Heart right ventricle (tissue), 16 donors: Measurements from ENCODE around the gene CHID1. TPM values are rescaled to one million over a fixed set of nuclear protein-coding genes. Genes with fewer than 3 reads are reported as not detected.
A peak's percentile ranks its signal among the peaks of the same experiment; 100 is the strongest.

Experiments
- ATAC-seq, 8 donors: fragments of 200-7000 bp; cut with Tn5 transposase; one replicate each; pipeline ENCODE4 v1.9.1; 2020; ENCODE audit warnings: mild to moderate bottlenecking in 8 of 8, moderate library complexity in 8 of 8, moderate number of reproducible peaks in 1 of 8
- DNase-seq, 2 donors: peaks; one replicate each; pipeline ENCODE4 v3.0.0-alpha.2; 2020
- H3K27ac ChIP-seq, 10 donors: fragments of 200-600 bp; sonication (generic) in 2 of 10; one replicate each; pipeline versions ENCODE4 v1.5.0 to v1.8.0; 2020 to 2022; ENCODE audit warnings: mild to moderate bottlenecking in 3 of 10
- H3K27me3 ChIP-seq, 7 donors: fragments of 200-600 bp; one replicate each; pipeline ENCODE4 v1.8.0; 2021 to 2022; ENCODE audit warnings: mild to moderate bottlenecking in 2 of 7
- H3K36me3 ChIP-seq, 9 donors: fragments of 200-600 bp; sonication (generic) in 1 of 9; one replicate each; pipeline versions ENCODE4 v1.5.0 to v1.8.0; 2020 to 2022; ENCODE audit warnings: mild to moderate bottlenecking in 2 of 9
- H3K4me1 ChIP-seq, 9 donors: fragments of 200-600 bp; sonication (generic) in 1 of 9; one replicate each; pipeline versions ENCODE4 v1.5.0 to v1.8.0; 2020 to 2022; ENCODE audit warnings: mild to moderate bottlenecking in 4 of 9
- H3K4me3 ChIP-seq, 10 donors: fragments of 200-600 bp; sonication (generic) in 2 of 10; one replicate each; pipeline versions ENCODE4 v1.5.0 to v1.8.0; 2020 to 2022; ENCODE audit warnings: mild to moderate bottlenecking in 7 of 10, moderate library complexity in 2 of 10
- H3K9me3 ChIP-seq, 11 donors: fragments of 200-600 bp in 10 of 11; sonication (generic) in 2 of 11; one replicate each; pipeline versions ENCODE4 v1.5.0 to v1.8.0; 2013 to 2022; ENCODE audit warnings: mild to moderate bottlenecking in 2 of 11, control low read depth in 1 of 11, moderate library complexity in 1 of 11
- WGBS, 2 donors: extraction: QIAGEN DNeasy Blood & Tissue Kit; methylation state at CpG; one replicate each; pipeline ENCODE4 v1.1.7; 2013; ENCODE audit warnings: inconsistent platforms in 1 of 2; 5-methylcytosine and 5-hydroxymethylcytosine counted together
- intact Hi-C, 10 donors: fragments of 100-400 bp; cut with DNase I; formaldehyde crosslinking; loops; one replicate each; pipeline versions ENCODE4 v1.11.1 to v1.14.2; 2022
- polyA plus RNA-seq, 2 donors: library from polyadenylated mRNA; stranded (reverse); fragments of 200-250 nt; gene quantifications; one replicate each; pipeline ENCODE4 v1.2.3, GENCODE V29; 2013
- total RNA-seq, 10 donors: library from RNA; stranded (reverse); fragmentation: NEBNext Ultra II Directional in 3 of 10; extraction: Animal tissue kit (Norgen Biotek cat#: 25700) in 3 of 10; gene quantifications; one replicate each; pipeline versions ENCODE4 v1.2.1 to v1.2.4, GENCODE V29; 2021 to 2023
- TF ChIP-seq, protein P1 (sequence below), 9 donors: fragments of 200-600 bp; sonication (generic) in 2 of 9; IDR thresholded peaks; one replicate each; pipeline versions ENCODE4 v1.5.0 to v1.8.0; 2021 to 2022; ENCODE audit warnings: antibody characterized with exemption in 9 of 9, mild to moderate bottlenecking in 5 of 9, moderate library complexity in 1 of 9
- donor health status: Arrhythmogenic right ventricular cardiomyopathy.
- donor health status: ischemic (EF 13 %, LVEDD 7.1; RV severe dilation, severe dysfunction).
- donor health status: healthy with polysubstance abuse.
- donor health status: DM: no; HTN: yes; CAD: no.
- donor health status: DM: no; HTN: no; CAD: no.
- donor health status: ischemic (EF 25% LVEDD 6.9; RV normal size, moderate dysfunction).
- donor health status: ischemic (EF 25% LVEDD 5.7; RV mildly dilated, moderate dysfunction).
- donor health status: healthy.
- donor health status: DM: yes; HTN: yes; CAD: no.
- donor health status: Ischemic cardiomyopathy.
- donor health status: ischemic (EF 35%, LVEDD 5.7; RV mildly dilated, moderate dysfunction).
- donor health status: nonischemic (EF 11% LVEDD 7.7; RV severe dilation, severe dysfunction).
- donor health status: DM: yes; HTN: yes; CAD: no.
- donor health status: PGD.
- donor health status: ischemic (EF 29% LVEDD 5.4; RV normal size, mild dysfunction).
- donor health status: nonischemic (EF 23%, LVEDD 6.1; RV moderate dilation, normal function).

CHID1 gene
- total and polyA plus RNA-seq, 12 donors, result 40.1 to 75.2 (median 57.5) TPM

DNA sequence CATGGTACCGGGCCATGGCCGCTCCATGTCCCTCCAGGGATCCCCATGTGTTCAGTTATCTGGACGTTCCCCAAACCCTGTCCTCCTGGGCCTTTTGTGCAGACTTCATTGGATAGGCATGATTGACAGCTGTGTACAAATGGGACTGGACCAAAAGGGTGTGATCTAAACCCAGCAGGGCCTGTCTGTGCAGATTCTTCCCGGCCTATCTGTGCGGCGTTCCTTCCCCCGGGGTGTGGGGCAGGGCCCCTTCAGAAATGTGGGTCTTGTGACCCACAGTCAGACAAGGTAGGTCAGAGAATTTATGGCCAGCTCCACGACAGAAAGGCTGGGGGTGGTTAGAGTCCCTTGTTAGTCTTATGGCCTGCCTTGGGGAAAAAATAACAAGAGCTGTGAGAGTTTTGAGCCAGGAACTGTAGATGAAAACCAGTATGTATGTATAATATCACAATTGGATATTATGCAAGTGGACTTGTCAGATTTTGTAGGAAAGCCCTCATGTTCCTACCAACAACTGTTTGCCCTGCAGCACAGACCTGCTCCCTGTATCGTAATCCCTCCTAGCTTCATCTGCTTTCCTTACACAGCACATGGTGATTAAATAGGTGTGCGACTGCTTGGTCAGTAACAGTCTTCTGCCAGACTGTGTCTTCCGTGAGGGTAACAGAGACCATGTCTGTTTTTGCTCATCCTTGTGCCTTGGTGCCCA lies 46.8 kb upstream of the CHID1 start:
- peaks cover 0 to 32% (median 15%) of the 10 kb centered on the region in 9 donors for H3K4me1 ChIP-seq
- H3K4me3 ChIP-seq, result no peak overlapping the region
- intact Hi-C loops, result no loop called here
- ATAC-seq (no peak), DNase-seq (no peak)
- no peaks in the 10 kb centered on the region for H3K27me3 ChIP-seq
- TF ChIP-seq, protein P1, sequence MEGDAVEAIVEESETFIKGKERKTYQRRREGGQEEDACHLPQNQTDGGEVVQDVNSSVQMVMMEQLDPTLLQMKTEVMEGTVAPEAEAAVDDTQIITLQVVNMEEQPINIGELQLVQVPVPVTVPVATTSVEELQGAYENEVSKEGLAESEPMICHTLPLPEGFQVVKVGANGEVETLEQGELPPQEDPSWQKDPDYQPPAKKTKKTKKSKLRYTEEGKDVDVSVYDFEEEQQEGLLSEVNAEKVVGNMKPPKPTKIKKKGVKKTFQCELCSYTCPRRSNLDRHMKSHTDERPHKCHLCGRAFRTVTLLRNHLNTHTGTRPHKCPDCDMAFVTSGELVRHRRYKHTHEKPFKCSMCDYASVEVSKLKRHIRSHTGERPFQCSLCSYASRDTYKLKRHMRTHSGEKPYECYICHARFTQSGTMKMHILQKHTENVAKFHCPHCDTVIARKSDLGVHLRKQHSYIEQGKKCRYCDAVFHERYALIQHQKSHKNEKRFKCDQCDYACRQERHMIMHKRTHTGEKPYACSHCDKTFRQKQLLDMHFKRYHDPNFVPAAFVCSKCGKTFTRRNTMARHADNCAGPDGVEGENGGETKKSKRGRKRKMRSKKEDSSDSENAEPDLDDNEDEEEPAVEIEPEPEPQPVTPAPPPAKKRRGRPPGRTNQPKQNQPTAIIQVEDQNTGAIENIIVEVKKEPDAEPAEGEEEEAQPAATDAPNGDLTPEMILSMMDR (IDR thresholded peaks at IDR 0.05), result no peak
- peaks cover 0 to 48% (median 10%) of the 10 kb centered on the region in 9 donors for H3K36me3 ChIP-seq
- H3K9me3 ChIP-seq, result no peaks in the 10 kb centered on the region
- H3K27ac ChIP-seq, result no peak overlapping the region
- WGBS, 2 donors, result 88 to 92% methylated on average over 11 of the region's 11 CpGs

DNA sequence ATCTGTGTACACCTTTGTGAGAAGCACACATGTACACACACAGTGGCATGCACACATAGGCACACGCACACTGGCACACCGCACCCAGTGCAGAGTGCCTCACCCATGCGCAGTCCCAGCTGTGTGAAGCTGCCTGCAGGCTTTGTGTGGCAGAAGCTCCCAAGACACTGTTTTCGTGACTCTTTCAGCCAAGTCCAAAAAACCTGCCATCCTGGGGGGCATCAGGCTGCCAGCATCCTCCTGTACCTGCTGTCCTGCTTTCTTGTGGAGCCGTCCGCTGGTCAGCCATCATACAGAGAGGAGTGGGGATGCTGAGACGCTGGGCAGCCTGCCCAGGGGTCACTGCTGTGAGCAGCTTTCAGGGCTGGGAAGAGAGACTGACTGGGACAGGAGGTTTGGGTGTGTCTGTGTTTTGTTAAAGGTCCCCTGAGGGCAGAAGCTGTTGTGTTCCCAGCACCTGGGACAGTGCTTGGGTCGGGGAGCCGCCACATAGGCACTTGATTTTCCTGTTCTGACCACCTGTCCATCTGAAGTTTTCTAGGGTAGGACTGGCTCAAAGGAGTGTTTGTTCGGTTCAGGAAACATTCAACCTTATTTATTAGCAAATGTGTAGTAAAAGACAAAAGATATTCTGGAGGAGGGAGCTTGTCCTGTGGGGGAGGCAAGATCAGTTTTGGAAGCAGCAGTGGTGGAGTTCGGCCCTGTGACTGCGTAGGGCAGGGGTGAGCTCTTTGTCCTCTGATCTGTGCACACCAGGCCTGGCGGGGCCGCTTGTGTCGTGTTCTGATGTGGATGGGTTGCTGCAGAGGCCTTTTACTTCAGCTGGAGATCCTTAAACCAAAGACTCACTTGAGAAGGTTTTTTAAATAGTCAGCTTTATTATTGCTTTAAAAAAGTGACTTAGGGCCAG lies 44.8 kb upstream of the CHID1 start:
- H3K4me1 ChIP-seq, result peaks cover 0 to 39% (median 17%) of the 10 kb centered on the region in 9 donors
- H3K27me3 ChIP-seq, result no peaks in the 10 kb centered on the region
- peaks cover 0 to 35% (median 10%) of the 10 kb centered on the region in 9 donors for H3K36me3 ChIP-seq
- no peak overlapping the region for H3K4me3 ChIP-seq
- ATAC-seq (peak in 3 of 8 donors; percentile 16 to 60 (median 33)), DNase-seq (no peak)
- WGBS, 2 donors, result 76 to 78% methylated on average over 15 of the region's 15 CpGs
- intact Hi-C loops, result no loop called here
- no peaks in the 10 kb centered on the region for H3K9me3 ChIP-seq
- H3K27ac ChIP-seq, result no peak overlapping the region
- TF ChIP-seq, protein P1 (IDR thresholded peaks at IDR 0.05), result no peak

DNA sequence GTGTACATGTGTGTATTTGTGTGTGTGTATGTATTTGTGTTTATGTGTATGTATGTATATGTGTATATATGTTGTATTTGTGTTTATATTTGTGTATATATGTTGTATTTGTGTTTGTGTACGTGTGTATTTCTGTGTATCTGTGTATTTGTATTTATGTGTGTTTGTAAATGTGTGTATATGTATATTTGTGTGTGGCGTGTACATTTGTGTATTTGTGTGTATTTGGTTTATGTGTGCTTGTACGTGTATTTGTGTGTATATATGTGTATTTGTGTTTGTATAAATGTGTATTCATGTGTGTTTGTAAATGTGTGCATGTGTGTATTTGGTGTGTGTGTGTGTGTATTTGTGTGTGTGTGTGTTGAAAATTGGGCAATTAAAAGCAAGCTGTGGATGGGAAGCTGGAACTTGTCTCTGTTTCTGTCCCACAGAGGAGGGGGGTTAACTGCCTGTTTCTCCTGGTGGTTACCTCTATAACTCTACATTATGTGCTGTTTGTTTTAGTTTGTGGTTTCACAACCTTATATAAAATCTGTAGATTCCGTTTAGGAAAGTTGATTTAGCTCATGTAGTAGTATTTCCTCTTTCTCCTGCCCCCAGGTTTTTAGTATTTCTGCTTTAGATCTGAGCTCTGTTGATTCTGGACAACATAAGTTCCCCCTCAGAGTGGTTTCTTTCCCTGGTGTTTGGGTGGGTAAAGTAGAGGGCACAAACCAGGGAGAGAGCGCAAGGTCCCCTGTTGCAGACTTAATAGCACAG lies 44.0 kb upstream of the CHID1 start:
- 87 to 90% methylated on average over 5 of the region's 5 CpGs for WGBS, 2 donors
- intact Hi-C loops, result no loop called here
- no peaks in the 10 kb centered on the region for H3K27me3 ChIP-seq
- TF ChIP-seq, protein P1 (IDR thresholded peaks at IDR 0.05), result no peak
- no peak overlapping the region for H3K27ac ChIP-seq
- DNase-seq (no peak), ATAC-seq (no peak)
- peaks cover 0 to 31% (median 3%) of the 10 kb centered on the region in 9 donors for H3K36me3 ChIP-seq
- peaks cover 0 to 39% (median 17%) of the 10 kb centered on the region in 9 donors for H3K4me1 ChIP-seq
- peaks cover 0 to 7% (median 4%) of the 10 kb centered on the region in 11 donors for H3K9me3 ChIP-seq
- H3K4me3 ChIP-seq, result no peak overlapping the region

DNA sequence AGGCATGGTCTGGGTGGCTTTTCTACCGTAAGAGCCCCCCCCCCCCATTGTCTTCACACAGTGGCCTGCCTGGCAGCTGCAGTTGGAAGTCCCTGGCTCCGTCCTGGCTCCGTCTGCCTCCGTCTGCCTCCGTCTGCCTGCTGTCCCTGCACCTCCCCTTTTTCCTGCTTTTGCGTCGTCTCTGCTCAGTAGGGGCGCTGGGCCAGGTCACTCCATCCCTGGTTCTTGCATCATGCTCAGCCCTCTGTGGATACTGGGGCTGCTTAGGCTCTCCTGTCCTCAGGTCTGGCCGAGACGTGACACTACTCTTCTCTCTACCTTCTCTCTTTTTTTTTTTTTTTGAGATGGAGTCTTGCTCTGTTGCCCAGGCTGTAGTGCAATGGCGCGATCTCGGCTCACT lies 42.9 kb upstream of the CHID1 start:
- DNase-seq, result no peak
- Histone ChIP-seq H3K27me3 (no peaks in the 10 kb centered on the region), H3K27ac (no peak overlapping the region), H3K4me1 (peaks cover 0 to 39% (median 17%) of the 10 kb centered on the region in 9 donors), H3K9me3 (peaks cover 0 to 15% (median 6%) of the 10 kb centered on the region in 11 donors), H3K36me3 (peaks cover 0 to 31% (median 0%) of the 10 kb centered on the region in 9 donors), H3K4me3 (no peak overlapping the region)
- intact Hi-C loops, result no loop called here
- WGBS, 2 donors, result 68 to 75% methylated on average over 13 of the region's 13 CpGs
- TF ChIP-seq, protein P1 (IDR thresholded peaks at IDR 0.05), result no peak
- ATAC-seq, result peak in 2 of 8 donors; percentile 43 to 70
